Natural killer cell treated with Interleukin-12 subunit alpha and Interleukin-12 subunit beta and Interleukin-15 and Interleukin-18, amount 100 ng/mL, for 72 hours (primary cell): ENCODE results near the gene SLC26A8. TPM values are rescaled to one million over a fixed set of nuclear protein-coding genes. Genes with fewer than 3 reads are reported as not detected.
"Not testable (repeated sequence)": the region's sequence is repeated elsewhere in the genome, so short reads cannot be mapped to it uniquely, and the experiment has no call there.

ENCODE experiments used
- ATAC-seq, 2 donors: fragments of 150-1000 bp; cut with Tn5 transposase in 1 of 2; sonication (Bioruptor Pico), chemical (Tn5 transposase) in 1 of 2; 2 replicates each; pipeline ENCODE4 v1.10.0; 2021
- DNase-seq: peaks from one replicate; pipeline ENCODE4 v3.0.0; 2022; ENCODE audit warnings: low spot score
- H3K27ac Mint-ChIP-seq, 2 donors: 1 replicate in 1 of 2; 2 replicates in 1 of 2; pipeline ENCODE4 v1.8.0; 2022; ENCODE audit warnings: mixed read lengths in 2 of 2, mild to moderate bottlenecking in 1 of 2, moderate library complexity in 1 of 2
- H3K27me3 Mint-ChIP-seq, 2 donors: 1 replicate in 1 of 2; 2 replicates in 1 of 2; pipeline ENCODE4 v1.8.0; 2022; ENCODE audit warnings: mixed read lengths in 2 of 2
- H3K36me3 Mint-ChIP-seq: one replicate; pipeline ENCODE4 v1.8.0; 2022; ENCODE audit warnings: mixed read lengths
- H3K4me1 Mint-ChIP-seq, 2 donors: 1 replicate in 1 of 2; 2 replicates in 1 of 2; pipeline ENCODE4 v1.8.0; 2022; ENCODE audit warnings: low read depth in 2 of 2, mixed read lengths in 2 of 2, mild to moderate bottlenecking in 1 of 2
- H3K4me3 Mint-ChIP-seq: one replicate; pipeline ENCODE4 v1.8.0; 2022; ENCODE audit warnings: mixed read lengths
- H3K9me3 Mint-ChIP-seq: 2 replicates; pipeline ENCODE4 v1.8.0; 2022; ENCODE audit warnings: mixed read lengths
- total RNA-seq, 2 donors: library from RNA; stranded (reverse); gene quantifications; one replicate each; pipeline ENCODE4 v1.2.3, GENCODE V29; 2022

Gene SLC26A8
- total RNA-seq, 2 donors from 2014 or later, result 0.33 TPM; not detected in 1

DNA sequence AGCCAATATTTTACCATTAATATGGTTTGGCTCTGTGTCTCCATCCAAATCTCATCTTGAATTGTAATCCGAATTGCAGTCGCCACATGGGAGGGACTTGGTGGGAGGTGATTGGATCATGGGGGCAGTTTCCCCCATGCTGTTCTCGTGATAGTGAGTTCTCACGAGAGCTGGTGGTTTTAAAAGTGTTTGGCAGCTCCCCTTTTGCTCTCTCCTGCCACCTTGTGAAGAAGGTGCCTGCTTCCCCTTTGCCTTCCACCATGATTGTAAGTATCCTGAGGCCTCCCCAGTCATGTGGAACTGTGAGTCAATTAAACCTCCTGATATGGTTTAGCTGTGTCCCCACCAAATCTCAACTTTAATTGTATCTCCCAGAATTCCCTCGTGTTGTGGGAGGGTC, 85.2 kb downstream of the SLC26A8 start:
- H3K36me3 Mint-ChIP-seq, H3K4me1 Mint-ChIP-seq, H3K4me3 Mint-ChIP-seq, ATAC-seq, H3K27ac Mint-ChIP-seq, H3K9me3 Mint-ChIP-seq, DNase-seq: not testable (repeated sequence)
- peaks cover 19 to 23% of the 10 kb centered on the region in 2 donors for H3K27me3 Mint-ChIP-seq

DNA sequence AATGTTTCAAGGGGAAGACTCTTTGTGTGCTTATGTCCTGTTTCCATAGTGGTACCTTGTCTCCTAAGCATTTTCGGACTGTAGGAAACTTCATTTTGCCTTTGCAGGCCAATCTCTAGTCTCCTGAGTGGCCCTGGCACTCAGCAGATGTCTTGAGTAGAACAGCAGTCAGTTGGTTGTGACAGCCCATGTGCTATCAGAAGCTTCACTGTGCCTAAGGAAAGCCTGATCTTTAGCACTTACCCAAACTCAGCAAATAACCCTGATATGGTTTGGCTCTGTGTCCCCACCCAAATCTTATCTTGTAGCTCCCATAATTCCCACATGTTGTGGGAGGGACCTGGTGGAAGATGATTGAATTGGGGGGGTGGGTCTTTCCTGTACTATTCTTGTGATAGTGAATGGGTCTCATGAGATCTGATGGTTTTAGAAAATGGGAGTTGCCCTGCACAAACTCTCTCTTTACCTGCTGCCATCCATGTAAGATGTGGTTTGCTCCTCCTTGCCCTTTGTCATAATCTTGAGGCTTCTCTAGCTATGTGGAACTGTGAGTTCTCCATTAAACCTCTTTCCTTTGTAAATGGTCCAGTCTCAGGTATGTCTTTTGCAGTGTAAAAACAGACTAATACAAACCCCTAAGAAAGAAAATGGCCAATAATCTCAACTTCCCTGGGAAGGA, 87.6 kb downstream of the SLC26A8 start:
- no peaks in the 10 kb centered on the region for H3K36me3 Mint-ChIP-seq
- H3K27me3 Mint-ChIP-seq, result peaks cover 19 to 23% of the 10 kb centered on the region in 2 donors
- no peak overlapping the region for H3K4me3 Mint-ChIP-seq
- H3K9me3 Mint-ChIP-seq, result no peaks in the 10 kb centered on the region
- ATAC-seq, result no peak
- no peak overlapping the region for H3K27ac Mint-ChIP-seq
- no peaks in the 10 kb centered on the region for H3K4me1 Mint-ChIP-seq
- no peak for DNase-seq

- ATAC-seq, result no peak
- H3K9me3 Mint-ChIP-seq, result no peaks in the 10 kb centered on the region
- DNase-seq, result no peak
- H3K27me3 Mint-ChIP-seq, result peaks cover 17 to 23% of the 10 kb centered on the region in 2 donors
- H3K27ac Mint-ChIP-seq, result no peak overlapping the region
- H3K4me3 Mint-ChIP-seq, result no peak overlapping the region
- H3K4me1 Mint-ChIP-seq, result no peaks in the 10 kb centered on the region
- H3K36me3 Mint-ChIP-seq, result no peaks in the 10 kb centered on the region
Measured at GRCh38 chr6:35935469-35935868, 89.0 kb downstream of the SLC26A8 start.

DNA sequence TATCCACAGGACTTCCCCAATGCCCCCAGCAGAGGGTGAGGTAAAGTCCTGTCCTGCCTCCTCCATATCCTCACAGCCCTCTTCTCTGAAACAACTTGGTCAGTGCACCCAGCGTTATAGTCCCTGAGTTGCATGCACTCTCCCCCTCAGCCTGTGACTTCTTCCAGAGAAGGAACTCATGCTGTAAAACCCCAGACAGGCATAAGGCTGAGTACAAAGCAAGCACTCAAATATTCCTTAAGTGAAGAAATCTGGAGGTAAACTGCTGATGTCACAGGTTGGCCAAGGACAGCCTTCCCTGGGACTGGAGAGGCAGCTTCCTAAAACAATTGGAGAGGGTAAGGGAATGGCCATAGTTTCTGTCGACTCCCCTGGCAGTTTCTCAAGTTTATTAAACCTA, 90.6 kb downstream of the SLC26A8 start:
- Mint-ChIP-seq H3K27me3 (peaks cover 16 to 18% of the 10 kb centered on the region in 2 donors), H3K36me3 (no peaks in the 10 kb centered on the region), H3K4me1 (no peaks in the 10 kb centered on the region), H3K9me3 (no peaks in the 10 kb centered on the region), H3K27ac (no peak overlapping the region), H3K4me3 (no peak overlapping the region)
- DNase-seq, result no peak
- no peak for ATAC-seq

- not testable (repeated sequence) for H3K9me3 Mint-ChIP-seq, ATAC-seq, H3K4me1 Mint-ChIP-seq, DNase-seq, H3K27ac Mint-ChIP-seq, H3K36me3 Mint-ChIP-seq
- peaks cover 15 to 16% of the 10 kb centered on the region in 2 donors for H3K27me3 Mint-ChIP-seq
- peak overlapping the region; percentile 43 for H3K4me3 Mint-ChIP-seq
Measured at GRCh38 chr6:35931873-35932272, 92.6 kb downstream of the SLC26A8 start.

DNA sequence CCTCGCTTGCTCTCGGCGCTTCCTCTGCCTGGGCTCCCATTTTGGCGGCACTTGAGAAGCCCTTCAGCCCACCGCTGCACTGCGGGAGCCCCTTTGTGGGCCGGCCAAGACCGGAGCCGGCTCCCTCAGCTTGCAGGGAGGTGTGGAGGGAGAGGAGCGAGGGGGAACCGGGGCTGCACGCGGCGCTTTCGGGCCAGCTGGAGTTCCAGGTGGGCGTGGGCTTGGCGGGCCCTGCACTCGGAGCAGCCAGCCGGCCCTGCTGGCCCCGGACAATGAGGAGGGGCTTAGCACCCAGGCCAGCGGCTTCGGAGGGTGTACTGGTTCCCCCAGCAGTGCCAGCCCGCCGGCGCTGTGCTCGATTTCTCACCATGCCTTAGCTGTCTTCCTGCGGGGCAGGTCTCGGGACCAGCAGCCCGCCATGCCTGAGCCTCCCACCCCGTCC, 93.3 kb downstream of the SLC26A8 start:
- no peak overlapping the region for H3K4me3 Mint-ChIP-seq
- no peak for ATAC-seq

GRCh38 chr6:35929601-35930000, 94.8 kb downstream of the SLC26A8 start:
- ATAC-seq (no peak), DNase-seq (no peak)
- Mint-ChIP-seq H3K27me3 (peaks cover 0 to 3% of the 10 kb centered on the region in 2 donors), H3K27ac (no peak overlapping the region), H3K4me1 (no peaks in the 10 kb centered on the region), H3K36me3 (no peaks in the 10 kb centered on the region), H3K9me3 (no peaks in the 10 kb centered on the region), H3K4me3 (no peak overlapping the region)

More for the DNA sequence above, 93.3 kb downstream of the SLC26A8 start:
- Mint-ChIP-seq H3K27ac (no peak overlapping the region), H3K9me3 (no peaks in the 10 kb centered on the region), H3K27me3 (peaks cover 10 to 11% of the 10 kb centered on the region in 2 donors), H3K36me3 (no peaks in the 10 kb centered on the region), H3K4me1 (no peaks in the 10 kb centered on the region)
- DNase-seq, result no peak

- ATAC-seq (no peak), DNase-seq (no peak)
- Mint-ChIP-seq H3K4me3 (no peak overlapping the region), H3K27ac (no peak overlapping the region), H3K27me3 (peaks cover 0 to 3% of the 10 kb centered on the region in 2 donors), H3K36me3 (no peaks in the 10 kb centered on the region), H3K4me1 (peaks cover 6 to 11% of the 10 kb centered on the region in 2 donors), H3K9me3 (no peaks in the 10 kb centered on the region)
Measured at GRCh38 chr6:35926509-35927215, 97.8 kb downstream of the SLC26A8 start.

- Mint-ChIP-seq H3K9me3 (no peaks in the 10 kb centered on the region), H3K4me1 (peaks cover 9 to 16% of the 10 kb centered on the region in 2 donors), H3K36me3 (no peaks in the 10 kb centered on the region), H3K4me3 (no peak overlapping the region), H3K27ac (no peak overlapping the region), H3K27me3 (peaks cover 0 to 3% of the 10 kb centered on the region in 2 donors)
- DNase-seq, result no peak
- no peak for ATAC-seq
Measured at GRCh38 chr6:35925961-35926360, 98.5 kb downstream of the SLC26A8 start.

DNA sequence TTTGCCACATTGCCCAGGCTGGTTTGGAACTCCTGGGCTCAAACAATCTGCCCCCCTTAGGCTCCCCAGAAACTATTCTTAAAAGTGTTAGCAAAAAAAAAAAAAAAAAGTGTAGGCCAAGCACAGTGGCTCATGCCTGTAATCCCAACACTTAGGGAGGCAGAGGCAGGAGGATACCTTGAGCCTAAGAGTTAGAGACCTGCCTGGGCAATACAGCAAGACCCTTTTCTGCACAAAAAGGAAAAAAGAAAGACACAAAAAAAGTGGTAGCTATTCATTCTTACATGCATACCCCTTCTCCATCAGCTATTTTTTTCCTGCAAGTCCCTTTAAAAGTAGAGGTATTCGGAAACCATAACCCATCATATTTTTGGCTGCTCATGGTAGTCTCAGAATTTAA, 100.3 kb downstream of the SLC26A8 start:
- ATAC-seq (no peak), DNase-seq (no peak)
- H3K4me1 Mint-ChIP-seq, result peaks cover 19 to 27% of the 10 kb centered on the region in 2 donors
- H3K4me3 Mint-ChIP-seq, result no peak overlapping the region
- peaks cover 0 to 3% of the 10 kb centered on the region in 2 donors for H3K27me3 Mint-ChIP-seq
- no peaks in the 10 kb centered on the region for H3K9me3 Mint-ChIP-seq
- no peak overlapping the region for H3K27ac Mint-ChIP-seq
- peaks cover 6% of the 10 kb centered on the region for H3K36me3 Mint-ChIP-seq

DNA sequence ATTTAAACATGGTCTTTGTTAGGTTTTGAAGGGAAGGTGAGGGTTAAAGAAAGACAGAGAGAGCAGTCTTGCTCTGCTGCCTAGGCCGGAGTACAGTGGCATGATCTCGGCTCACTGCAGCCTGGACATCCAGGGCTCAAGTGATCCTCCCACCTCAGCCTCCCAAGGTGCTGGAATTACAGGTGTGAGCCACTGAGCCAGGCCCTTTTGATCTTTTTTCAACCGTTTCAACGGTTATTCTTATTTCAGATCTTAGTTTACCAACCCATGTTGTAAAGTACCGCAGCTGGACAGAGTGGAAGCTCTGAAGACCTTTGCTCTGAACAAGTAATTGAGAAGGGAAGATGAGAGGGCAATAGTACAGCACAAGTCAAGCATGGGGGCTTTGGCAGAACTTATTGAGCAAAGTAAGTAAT, 102.3 kb downstream of the SLC26A8 start:
- Mint-ChIP-seq H3K27ac (peak overlapping the region; percentile 76 to 93), H3K27me3 (no peaks in the 10 kb centered on the region), H3K36me3 (peaks cover 12% of the 10 kb centered on the region), H3K4me1 (peaks cover 29 to 41% of the 10 kb centered on the region in 2 donors), H3K4me3 (peak overlapping the region; percentile 91), H3K9me3 (no peaks in the 10 kb centered on the region)
- no peak for DNase-seq
- ATAC-seq, result no peak

- Mint-ChIP-seq H3K4me3 (peak within 1 kb of the TSS; percentile 100), H3K4me1 (peaks cover 32 to 41% of the 10 kb centered on the region in 2 donors), H3K27ac (peak within 1 kb of the TSS; percentile 93 to 95), H3K27me3 (no peaks in the 10 kb centered on the region), H3K36me3 (peaks cover 12% of the 10 kb centered on the region), H3K9me3 (no peaks in the 10 kb centered on the region)
- DNase-seq, result peak; percentile 93
- ATAC-seq, result peak; percentile 91 to 95
Measured at GRCh38 chr6:35920793-35921732, 103.4 kb downstream of the SLC26A8 start, which contains the start of gene SRPK1. TSS of gene SRPK1 (minus strand) at chr6:35921098. CDS start at chr6:35921056, 42 bp downstream.
